Parietal lobe (tissue), 1 donor: ENCODE data around the gene ASF1A. TPM values are rescaled to one million over a fixed set of nuclear protein-coding genes. Genes with fewer than 3 reads are reported as not detected.

Experiments
- total RNA-seq: library from RNA; depleted of rRNA; stranded (reverse); fragments of >200 nt; gene quantifications from one replicate; pipeline ENCODE4 v1.2.3, GENCODE V29; 2014

ASF1A gene
- 31.9 TPM for total RNA-seq

GRCh38 chr6:118893807-118894424 is at the start of gene ASF1A:
ASF1A (plus strand) TSS chr6:118894152; CDS start chr6:118894414, 262 bp downstream.

GRCh38 chr6:118934461-118935330 is 40.7 kb downstream of the ASF1A start, which contains the start of gene MCM9:
MCM9 (minus strand) TSS chr6:118935159; CDS start chr6:118931723, 3,436 bp downstream.

Other genes starting within 250 kb of the ASF1A start
- 58.2 TPM for gene CEP85L, start 242.6 kb upstream of the ASF1A start, total RNA-seq
- 11.6 TPM for gene MCM9, start 41.0 kb downstream of the ASF1A start, total RNA-seq
- 44.8 TPM for gene FAM184A, start 184.5 kb downstream of the ASF1A start, total RNA-seq